ENCODE measurements around the gene EIF5A.

Gene EIF5A

GRCh38 chr17:7262192-7262934, 45.1 kb upstream of the EIF5A start, which contains the start of gene CLDN7:
TSS of gene CLDN7 (minus strand) at chr17:7262478. CDS start at chr17:7262043, 435 bp downstream.
- H3K27ac ChIP-seq: peak within 1 kb of the TSS in 1 of 2 donors; percentile 26
- DNase-seq (ENCODE audit: low spot score): no peak
- no peak for TF ChIP-seq CTCF (IDR thresholded peaks at IDR 0.05)
- H3K4me3 ChIP-seq: peak within 1 kb of the TSS; percentile 69

GRCh38 chr17:7262935-7263800, 44.3 kb upstream of the EIF5A start:
- peak overlapping the region in 1 of 2 donors; percentile 26 for H3K27ac ChIP-seq
- H3K4me3 ChIP-seq: peak overlapping the region; percentile 69
- TF ChIP-seq CTCF (IDR thresholded peaks at IDR 0.05): no peak
- DNase-seq (ENCODE audit: low spot score): no peak

- Histone ChIP-seq H3K27ac (no peak overlapping the region), H3K4me3 (peak overlapping the region; percentile 69)
- no peak for TF ChIP-seq CTCF (IDR thresholded peaks at IDR 0.05)
- no peak for DNase-seq (ENCODE audit: low spot score)
Observed at GRCh38 chr17:7263801-7264078, 43.7 kb upstream of the EIF5A start.

- TF ChIP-seq CTCF (IDR thresholded peaks at IDR 0.05): no peak
- H3K4me3 ChIP-seq: no peak overlapping the region
- no peak for DNase-seq (ENCODE audit: low spot score)
- H3K27ac ChIP-seq: no peak overlapping the region
Observed at GRCh38 chr17:7266784-7267183, 40.6 kb upstream of the EIF5A start.

GRCh38 chr17:7279448-7279847, 28.0 kb upstream of the EIF5A start:
- DNase-seq (ENCODE audit: low spot score): no peak
- H3K4me3 ChIP-seq: no peak overlapping the region
- no peak overlapping the region for H3K27ac ChIP-seq
- TF ChIP-seq CTCF (IDR thresholded peaks at IDR 0.05): no peak

GRCh38 chr17:7280519-7281073, 26.8 kb upstream of the EIF5A start:
- Histone ChIP-seq H3K4me3 (peak overlapping the region; percentile 71), H3K27ac (peak overlapping the region; percentile 87 to 90)
- peak; percentile 91 for DNase-seq (ENCODE audit: low spot score)
- TF ChIP-seq CTCF (IDR thresholded peaks at IDR 0.05): peak; percentile 94
